GM23248 (cell line): ENCODE data around the gene GFRA1. TPM values are rescaled to one million over a fixed set of nuclear protein-coding genes. Genes with fewer than 3 reads are reported as not detected.

Source experiments
- DNase-seq: peaks from one replicate; pipeline ENCODE4 v3.0.0-alpha.2; 2015
- H2AFZ ChIP-seq: fragments of 200-600 bp; sonication (generic); 2 replicates; pipeline ENCODE4 v1.6.1; 2016; ENCODE audit warnings: antibody characterized with exemption
- H3F3A ChIP-seq: fragments of 200-600 bp; sonication (generic); 2 replicates; pipeline ENCODE4 v1.6.1; 2016; ENCODE audit warnings: mild to moderate bottlenecking, antibody characterized with exemption, mixed run types; ENCODE audit not compliant: insufficient read depth
- H3K27ac ChIP-seq: fragments of 200-600 bp; sonication (generic); 2 replicates; pipeline ENCODE4 v1.5.1; 2016; ENCODE audit warnings: mild to moderate bottlenecking
- H3K27me3 ChIP-seq: fragments of 200-600 bp; sonication (generic); replicated peaks from 2 replicates; pipeline ENCODE4 v1.6.1; 2016; ENCODE audit warnings: mild to moderate bottlenecking; ENCODE audit not compliant: insufficient read depth
- H3K36me3 ChIP-seq: fragments of 200-600 bp; sonication (generic); 2 replicates; pipeline ENCODE4 v1.6.1; 2016; ENCODE audit warnings: low read depth, mild to moderate bottlenecking
- H3K4me1 ChIP-seq: fragments of 200-600 bp; sonication (generic); 2 replicates; pipeline ENCODE4 v1.6.1; 2016; ENCODE audit warnings: mild to moderate bottlenecking; ENCODE audit not compliant: insufficient read depth
- H3K4me2 ChIP-seq: fragments of 200-600 bp; sonication (generic); one replicate; pipeline ENCODE4 v1.6.1; 2016; ENCODE audit warnings: mild to moderate bottlenecking; ENCODE audit not compliant: unreplicated experiment
- H3K4me3 ChIP-seq: fragments of 200-600 bp; sonication (generic); 2 replicates; pipeline ENCODE4 v1.5.1; 2016; ENCODE audit warnings: mild to moderate bottlenecking
- H3K79me2 ChIP-seq: fragments of 200-600 bp; sonication (generic); 2 replicates; pipeline ENCODE4 v1.6.1; 2016; ENCODE audit warnings: mild to moderate bottlenecking; ENCODE audit not compliant: insufficient read depth
- H3K9ac ChIP-seq: fragments of 200-600 bp; sonication (generic); 2 replicates; pipeline ENCODE4 v1.6.1; 2016; ENCODE audit warnings: mild to moderate bottlenecking
- H3K9me2 ChIP-seq: fragments of 200-600 bp; sonication (generic); 2 replicates; pipeline ENCODE4 v1.6.1; 2016; ENCODE audit warnings: mixed run types, mild to moderate bottlenecking, moderate library complexity; ENCODE audit not compliant: insufficient read depth
- H3K9me3 ChIP-seq: fragments of 200-600 bp; sonication (generic); one replicate; pipeline ENCODE4 v1.6.1; 2017; ENCODE audit warnings: low read depth
- H4K20me1 ChIP-seq: fragments of 200-600 bp; sonication (generic); 2 replicates; pipeline ENCODE4 v1.6.0; 2016; ENCODE audit not compliant: insufficient read depth
- EZH2 ChIP-seq: fragments of 200-600 bp; sonication (generic); IDR thresholded peaks from 2 replicates; pipeline ENCODE4 v1.6.1; 2018; ENCODE audit warnings: antibody characterized with exemption, mild to moderate bottlenecking; ENCODE audit not compliant: insufficient read depth, poor library complexity, severe bottlenecking
- EZH2phosphoT487 ChIP-seq: fragments of 200-600 bp; sonication (generic); IDR thresholded peaks from 2 replicates; pipeline ENCODE4 v1.6.1; 2018; ENCODE audit warnings: antibody characterized with exemption, moderate library complexity, mild to moderate bottlenecking, low read depth; ENCODE audit not compliant: insufficient read depth
- WGBS, 2 experiments: methylation state at CpG; one replicate each; pipeline ENCODE4 v1.1.6; 2015 to 2017; ENCODE audit warnings: low lambda C conversion rate in 2 of 2, low coverage in 1 of 2; ENCODE audit errors: missing lambda C conversion rate in 2 of 2; 5-methylcytosine and 5-hydroxymethylcytosine counted together
- in situ Hi-C: fragments of 300-500 bp; cut with MboI; formaldehyde crosslinking; loops from 2 replicates; pipeline ENCODE4 v1.15.0; 2020
- polyA plus RNA-seq: library from polyadenylated mRNA; unstranded; fragments of >200 nt; fragmentation: Nextera tagmentation; extraction: Ambion mirVana; gene quantifications from 2 replicates; pipeline ENCODE4 v1.2.1, GENCODE V29; 2016
- total RNA-seq: library from RNA; depleted of rRNA; stranded (reverse); fragments of >200 nt; shearing (Covaris generic); gene quantifications from 2 replicates; pipeline ENCODE4 v1.2.3, GENCODE V29; 2014

Gene GFRA1
- total and polyA plus RNA-seq, 2 experiments from 2014 or later: 5.0 to 5.2 TPM

DNA sequence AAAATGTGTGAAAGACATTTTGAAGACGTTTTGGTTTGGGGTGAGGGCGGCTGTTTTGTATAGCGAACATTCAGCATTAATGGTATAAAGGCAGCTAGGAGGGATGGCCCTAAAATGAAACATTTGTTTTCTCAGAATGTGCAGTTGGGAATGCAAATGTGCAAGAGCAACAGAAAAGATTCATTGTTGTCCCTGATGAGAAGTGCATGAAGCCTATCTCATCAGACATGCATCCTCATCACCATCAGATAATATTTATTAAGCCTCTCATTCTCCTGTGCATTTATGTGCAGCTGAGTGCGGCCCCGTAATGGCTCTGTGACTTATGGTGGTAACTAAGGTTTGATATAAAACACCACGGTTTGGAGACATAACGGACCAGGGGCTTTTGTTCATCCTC lies 199.5 kb downstream of the GFRA1 start:
- Histone ChIP-seq H3K4me2 (no peak overlapping the region), H3K9ac (no peak overlapping the region), H3K27me3 (peaks cover 10% of the 10 kb centered on the region; the same call in 1 of the 2 replicates), H3K9me2 (no peaks in the 10 kb centered on the region), H3K36me3 (no peaks in the 10 kb centered on the region), H3K4me3 (no peak overlapping the region), H2AFZ (no peak overlapping the region), H3K27ac (no peak overlapping the region), H4K20me1 (no peaks in the 10 kb centered on the region), H3K9me3 (no peaks in the 10 kb centered on the region), H3K4me1 (no peaks in the 10 kb centered on the region), H3F3A (no peaks in the 10 kb centered on the region), H3K79me2 (no peaks in the 10 kb centered on the region)
- no peak for DNase-seq
- WGBS, 2 experiments: 58 to 60% methylated on average over 7 of the region's 7 CpGs
- in situ Hi-C loops: no loop called here
- TF ChIP-seq EZH2phosphoT487 (no peak), EZH2 (no peak)

- Histone ChIP-seq H3K27me3 (peaks cover 10% of the 10 kb centered on the region; the same call in 1 of the 2 replicates), H2AFZ (no peak overlapping the region), H3K27ac (no peak overlapping the region), H3K4me1 (no peaks in the 10 kb centered on the region), H3K4me3 (no peak overlapping the region), H3K36me3 (no peaks in the 10 kb centered on the region), H3K9me2 (no peaks in the 10 kb centered on the region), H3K9me3 (no peaks in the 10 kb centered on the region), H3K79me2 (no peaks in the 10 kb centered on the region), H3K4me2 (no peak overlapping the region), H4K20me1 (no peaks in the 10 kb centered on the region), H3F3A (no peaks in the 10 kb centered on the region), H3K9ac (no peak overlapping the region)
- in situ Hi-C loops: no loop called here
- DNase-seq: no peak
- TF ChIP-seq EZH2phosphoT487 (no peak), EZH2 (no peak)
- WGBS, 2 experiments: 69 to 74% methylated on average over 5 of the region's 5 CpGs
Observed at GRCh38 chr10:116073001-116073400, 200.0 kb downstream of the GFRA1 start.

- no peaks in the 10 kb centered on the region for H3K9me3 ChIP-seq
- no peak overlapping the region for H3K4me3 ChIP-seq
- no peak overlapping the region for H3K4me2 ChIP-seq
- H2AFZ ChIP-seq: no peak overlapping the region
- no peak overlapping the region for H3K27ac ChIP-seq
- peaks cover 10% of the 10 kb centered on the region; the same call in 1 of the 2 replicates for H3K27me3 ChIP-seq
- H3K79me2 ChIP-seq: no peaks in the 10 kb centered on the region
- 69% methylated on average over 5 of the region's 5 CpGs for WGBS, 2 experiments
- no peak overlapping the region for H3K9ac ChIP-seq
- H4K20me1 ChIP-seq: no peaks in the 10 kb centered on the region
- in situ Hi-C loops: no loop called here
- no peaks in the 10 kb centered on the region for H3F3A ChIP-seq
- H3K9me2 ChIP-seq: no peaks in the 10 kb centered on the region
- DNase-seq: no peak
- H3K4me1 ChIP-seq: no peaks in the 10 kb centered on the region
- no peaks in the 10 kb centered on the region for H3K36me3 ChIP-seq
- no peak for TF ChIP-seq EZH2phosphoT487
- no peak for TF ChIP-seq EZH2
Observed at GRCh38 chr10:116071453-116072148, 201.4 kb downstream of the GFRA1 start.

- no peak overlapping the region for H3K4me3 ChIP-seq
- no peaks in the 10 kb centered on the region for H3F3A ChIP-seq
- H3K36me3 ChIP-seq: no peaks in the 10 kb centered on the region
- H4K20me1 ChIP-seq: no peaks in the 10 kb centered on the region
- H3K79me2 ChIP-seq: no peaks in the 10 kb centered on the region
- H2AFZ ChIP-seq: no peak overlapping the region
- no peak overlapping the region for H3K9ac ChIP-seq
- peaks cover 10% of the 10 kb centered on the region; the same call in 1 of the 2 replicates for H3K27me3 ChIP-seq
- in situ Hi-C loops: no loop called here
- WGBS, 2 experiments: 55 to 67% methylated on average over 5 of the region's 5 CpGs
- no peaks in the 10 kb centered on the region for H3K9me2 ChIP-seq
- H3K27ac ChIP-seq: no peak overlapping the region
- no peak overlapping the region for H3K4me2 ChIP-seq
- H3K4me1 ChIP-seq: no peaks in the 10 kb centered on the region
- TF ChIP-seq EZH2 (no peak), EZH2phosphoT487 (no peak)
- no peaks in the 10 kb centered on the region for H3K9me3 ChIP-seq
- DNase-seq: no peak
Observed at GRCh38 chr10:116070743-116071320, 202.2 kb downstream of the GFRA1 start.
